ENCODE measurements around the gene HMSD. TPM values are rescaled to one million over a fixed set of nuclear protein-coding genes. Genes with fewer than 3 reads are reported as not detected.

The HMSD gene
- total RNA-seq, 5 donors from 2014 or later (not counting 1 experiment from before 2014, with no cell fraction given): 0.53 to 1.8 (median 1.6) TPM; not detected in 2

- CTCF ChIA-PET: interaction anchor here in 1 of 2 donors (1.2 to 1.4 kb wide), 2 partner anchors 13 to 491 kb away, joined by 4 to 5 read pairs; no protein-coding TSS in a partner anchor
- no peaks in the 10 kb centered on the region for H3K27me3 ChIP-seq (replicated peaks in 1 of 2; ENCODE audit: control insufficient read depth in 2 of 2, extremely low read depth in 1 of 2, insufficient read depth in 2 of 2, low read length in 1 of 2)
- no peaks in the 10 kb centered on the region for H3K4me1 ChIP-seq (ENCODE audit: control insufficient read depth in 1 of 2, extremely low read depth in 1 of 2, insufficient read depth in 2 of 2, low read length in 2 of 2)
- no peak overlapping the region for H3K4me3 Mint-ChIP-seq
- no peaks in the 10 kb centered on the region for H3K36me3 ChIP-seq (ENCODE audit: control insufficient read depth in 2 of 2, extremely low read depth in 1 of 2, insufficient read depth in 1 of 2, low read length in 1 of 2)
- no peak overlapping the region for H3K27ac Mint-ChIP-seq
- peaks cover 3% of the 10 kb centered on the region in 2 donors for H3K27me3 Mint-ChIP-seq
- no peak overlapping the region for H3K4me3 ChIP-seq (ENCODE audit: control insufficient read depth in 1 of 2, extremely low read depth in 1 of 2, low read length in 1 of 2)
- DNase-seq: no peak
- 95% methylated on average over 3 of the region's 3 CpGs for WGBS (ENCODE audit: insufficient coverage)
- no peaks in the 10 kb centered on the region for H3K9me3 Mint-ChIP-seq
- H3K4me1 Mint-ChIP-seq: no peaks in the 10 kb centered on the region
- H3K9me3 ChIP-seq: no peaks in the 10 kb centered on the region
- POLR2A ChIA-PET: no interaction called here
- peaks cover 7% of the 10 kb centered on the region for H3K36me3 Mint-ChIP-seq
- ATAC-seq (replicated peaks in 1 of 4): no peak
- H3K27ac ChIP-seq (ENCODE audit: low read length): no peak overlapping the region
Observed at GRCh38 chr18:64009305-64009704, 60.2 kb downstream of the HMSD start.

Other genes with a start within 250 kb of the HMSD start
- not detected for gene SERPINB11, start 246.3 kb upstream of the HMSD start, total RNA-seq
- not detected for gene SERPINB7, start 173.9 kb upstream of the HMSD start, total RNA-seq
- gene SERPINB2, start 61.6 kb upstream of the HMSD start, total RNA-seq: not detected
- gene SERPINB10, start 41.3 kb upstream of the HMSD start, total RNA-seq: not detected
- gene SERPINB8, start 20.8 kb downstream of the HMSD start, total RNA-seq: 10 to 100 TPM; 14.4 to 19.9 (median 14.7) TPM
- not detected for gene LINC00305, start 199.8 kb downstream of the HMSD start, total RNA-seq